Neuron (in vitro differentiated cells): ENCODE measurements around the gene LANCL1.

Experiments
- H2AFZ ChIP-seq: one replicate; pipeline ENCODE4 v1.6.1; 2013; ENCODE audit warnings: low read depth, mild to moderate bottlenecking, inconsistent platforms, low read length, moderate library complexity
- H3K27me3 ChIP-seq: one replicate; pipeline ENCODE4 v1.6.1; 2013; ENCODE audit warnings: low read length; ENCODE audit not compliant: insufficient read depth
- H3K36me3 ChIP-seq: one replicate; pipeline ENCODE4 v1.6.1; 2013; ENCODE audit warnings: low read length; ENCODE audit not compliant: insufficient read depth
- H3K4me1 ChIP-seq: one replicate; pipeline ENCODE4 v1.6.1; 2013; ENCODE audit warnings: low read length; ENCODE audit not compliant: insufficient read depth
- H3K4me3 ChIP-seq: 2 replicates; pipeline ENCODE4 v1.5.1; 2013; ENCODE audit warnings: mild to moderate bottlenecking, low read length, moderate library complexity
- H3K9me3 ChIP-seq: one replicate; pipeline ENCODE4 v1.6.1; 2013; ENCODE audit warnings: low read length

Gene LANCL1

GRCh38 chr2:210476194-210477128 is at the start of gene LANCL1:
TSS of gene LANCL1 (minus strand) at chr2:210476759. CDS start at chr2:210476396, 363 bp downstream.
- Histone ChIP-seq H3K9me3 (no peaks in the 10 kb centered on the region), H3K36me3 (peaks cover 21% of the 10 kb centered on the region), H3K4me1 (peaks cover 5% of the 10 kb centered on the region), H3K27me3 (no peaks in the 10 kb centered on the region), H3K4me3 (peak within 1 kb of the TSS; percentile 66), H2AFZ (peak within 1 kb of the TSS; percentile 71)

GRCh38 chr2:210524533-210524932 is 48.0 kb upstream of the LANCL1 start:
- no peaks in the 10 kb centered on the region for H3K27me3 ChIP-seq
- no peaks in the 10 kb centered on the region for H3K36me3 ChIP-seq
- H3K4me1 ChIP-seq: no peaks in the 10 kb centered on the region
- H3K9me3 ChIP-seq: no peaks in the 10 kb centered on the region
- no peak overlapping the region for H3K4me3 ChIP-seq
- H2AFZ ChIP-seq: no peak overlapping the region

- H3K4me1 ChIP-seq: no peaks in the 10 kb centered on the region
- H3K36me3 ChIP-seq: no peaks in the 10 kb centered on the region
- no peaks in the 10 kb centered on the region for H3K9me3 ChIP-seq
- H2AFZ ChIP-seq: no peak overlapping the region
- no peak overlapping the region for H3K4me3 ChIP-seq
- no peaks in the 10 kb centered on the region for H3K27me3 ChIP-seq
Observed at GRCh38 chr2:210523650-210524289, 47.2 kb upstream of the LANCL1 start.

GRCh38 chr2:210522399-210522798 is 45.8 kb upstream of the LANCL1 start:
- H2AFZ ChIP-seq: no peak overlapping the region
- no peaks in the 10 kb centered on the region for H3K27me3 ChIP-seq
- H3K9me3 ChIP-seq: no peaks in the 10 kb centered on the region
- no peak overlapping the region for H3K4me3 ChIP-seq
- no peaks in the 10 kb centered on the region for H3K4me1 ChIP-seq
- no peaks in the 10 kb centered on the region for H3K36me3 ChIP-seq

GRCh38 chr2:210519594-210519993 is 43.0 kb upstream of the LANCL1 start:
- H2AFZ ChIP-seq: no peak overlapping the region
- no peak overlapping the region for H3K4me3 ChIP-seq
- H3K9me3 ChIP-seq: no peaks in the 10 kb centered on the region
- H3K27me3 ChIP-seq: no peaks in the 10 kb centered on the region
- H3K4me1 ChIP-seq: no peaks in the 10 kb centered on the region
- H3K36me3 ChIP-seq: no peaks in the 10 kb centered on the region

- H3K36me3 ChIP-seq: no peaks in the 10 kb centered on the region
- no peak overlapping the region for H2AFZ ChIP-seq
- no peaks in the 10 kb centered on the region for H3K4me1 ChIP-seq
- H3K9me3 ChIP-seq: no peaks in the 10 kb centered on the region
- no peak overlapping the region for H3K4me3 ChIP-seq
- H3K27me3 ChIP-seq: no peaks in the 10 kb centered on the region
Observed at GRCh38 chr2:210517264-210517663, 40.7 kb upstream of the LANCL1 start.

- H2AFZ ChIP-seq: no peak overlapping the region
- H3K4me3 ChIP-seq: no peak overlapping the region
- no peaks in the 10 kb centered on the region for H3K27me3 ChIP-seq
- no peaks in the 10 kb centered on the region for H3K9me3 ChIP-seq
- H3K4me1 ChIP-seq: no peaks in the 10 kb centered on the region
- no peaks in the 10 kb centered on the region for H3K36me3 ChIP-seq
Observed at GRCh38 chr2:210515911-210516310, 39.4 kb upstream of the LANCL1 start.

GRCh38 chr2:210503725-210504191 is 27.2 kb upstream of the LANCL1 start:
- Histone ChIP-seq H3K27me3 (no peaks in the 10 kb centered on the region), H3K9me3 (peaks cover 19% of the 10 kb centered on the region), H3K4me3 (peak overlapping the region; percentile 9), H3K36me3 (no peaks in the 10 kb centered on the region), H2AFZ (no peak overlapping the region), H3K4me1 (peaks cover 11% of the 10 kb centered on the region)

GRCh38 chr2:210503001-210503623 is 26.6 kb upstream of the LANCL1 start:
- Histone ChIP-seq H3K4me1 (peaks cover 11% of the 10 kb centered on the region), H3K27me3 (no peaks in the 10 kb centered on the region), H3K9me3 (peaks cover 21% of the 10 kb centered on the region), H3K36me3 (no peaks in the 10 kb centered on the region), H2AFZ (no peak overlapping the region), H3K4me3 (peak overlapping the region; percentile 7)

- Histone ChIP-seq H3K9me3 (peaks cover 13% of the 10 kb centered on the region), H2AFZ (no peak overlapping the region), H3K4me3 (no peak overlapping the region), H3K36me3 (no peaks in the 10 kb centered on the region), H3K4me1 (no peaks in the 10 kb centered on the region), H3K27me3 (no peaks in the 10 kb centered on the region)
Observed at GRCh38 chr2:210496512-210496911, 20.0 kb upstream of the LANCL1 start.

- no peaks in the 10 kb centered on the region for H3K27me3 ChIP-seq
- H2AFZ ChIP-seq: no peak overlapping the region
- H3K4me1 ChIP-seq: no peaks in the 10 kb centered on the region
- H3K9me3 ChIP-seq: no peaks in the 10 kb centered on the region
- H3K36me3 ChIP-seq: no peaks in the 10 kb centered on the region
- no peak overlapping the region for H3K4me3 ChIP-seq
Observed at GRCh38 chr2:210493528-210493927, 17.0 kb upstream of the LANCL1 start.

GRCh38 chr2:210481601-210482175 is 5.1 kb upstream of the LANCL1 start:
- Histone ChIP-seq H3K9me3 (peaks cover 5% of the 10 kb centered on the region), H3K36me3 (no peaks in the 10 kb centered on the region)

GRCh38 chr2:210480764-210481163 is 4.2 kb upstream of the LANCL1 start:
- H3K27me3 ChIP-seq: no peaks in the 10 kb centered on the region
- H3K4me3 ChIP-seq: no peak overlapping the region
- H3K9me3 ChIP-seq: peaks cover 5% of the 10 kb centered on the region
- no peaks in the 10 kb centered on the region for H3K4me1 ChIP-seq
- H3K36me3 ChIP-seq: no peaks in the 10 kb centered on the region
- H2AFZ ChIP-seq: no peak overlapping the region

More at GRCh38 chr2:210481601-210482175, 5.1 kb upstream of the LANCL1 start:
- no peaks in the 10 kb centered on the region for H3K4me1 ChIP-seq
- no peak overlapping the region for H3K4me3 ChIP-seq
- no peaks in the 10 kb centered on the region for H3K27me3 ChIP-seq
- no peak overlapping the region for H2AFZ ChIP-seq
